Measurements from ENCODE around the gene SPDL1. TPM values are rescaled to one million over a fixed set of nuclear protein-coding genes. Genes with fewer than 3 reads are reported as not detected.

The SPDL1 gene
- total RNA-seq, 2 donors from 2014 or later = 42.0 to 47.4 TPM

DNA sequence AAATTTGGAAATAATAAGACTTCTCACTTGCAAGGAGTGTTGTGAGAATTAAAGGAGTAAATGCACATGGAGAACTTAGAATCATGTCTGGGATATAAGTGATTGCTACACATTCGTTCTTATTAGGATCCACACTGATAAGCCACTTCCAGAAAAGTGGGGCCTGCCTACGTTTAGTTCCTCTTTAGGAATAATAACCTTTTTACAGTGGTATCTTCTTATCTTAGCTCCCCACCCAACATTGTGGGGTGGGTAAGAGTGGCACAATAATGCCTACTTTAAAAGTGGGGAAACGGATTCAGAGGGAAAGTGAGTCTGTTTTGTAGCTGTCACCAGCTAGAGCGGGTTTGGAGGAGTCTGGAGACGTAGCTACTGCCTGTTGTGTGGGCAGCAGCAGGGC lies 69.5 kb downstream of the SPDL1 start:
- Mint-ChIP-seq H3K27me3 (ENCODE audit: insufficient read depth) (peaks cover 3% of the 10 kb centered on the region), H3K4me3 (no peak overlapping the region), H3K27ac (no peak overlapping the region), H3K36me3 (ENCODE audit: low read depth) (no peaks in the 10 kb centered on the region), H3K4me1 (peaks cover 22% of the 10 kb centered on the region), H3K9me3 (no peaks in the 10 kb centered on the region)
- WGBS, 2 experiments (ENCODE audit: insufficient coverage in 1 of 2, insufficient read length in 1 of 2) = 80 to 89% methylated on average over 1 to 5 of the region's 5 CpGs
- Histone ChIP-seq H3K4me3 (ENCODE audit: low read length) (no peak overlapping the region), H3K36me3 (ENCODE audit: control insufficient read depth, insufficient read depth, low read length) (no peaks in the 10 kb centered on the region), H3K27ac (ENCODE audit: low read depth, low read length) (no peak overlapping the region), H3K4me1 (ENCODE audit: control insufficient read depth, insufficient read depth, low read length) (no peaks in the 10 kb centered on the region), H3K27me3 (ENCODE audit: control insufficient read depth, insufficient read depth, low read length, poor library complexity, severe bottlenecking) (no peaks in the 10 kb centered on the region), H3K9me3 (ENCODE audit: control insufficient read depth, low read length) (no peaks in the 10 kb centered on the region), H3K9ac (ENCODE audit: extremely low read depth, low read length, poor library complexity, severe bottlenecking) (no peak overlapping the region)
- DNase-seq = no peak
- no peak for TF ChIP-seq CTCF (conservative IDR thresholded peaks at IDR 0.05)

Other genes with a start within 250 kb of the SPDL1 start
- gene DOCK2, start 53.5 kb downstream of the SPDL1 start, total RNA-seq = 1 to 10 TPM; 2.6 to 3.9 TPM

Measured in endodermal cell (in vitro differentiated cells).